C4-2B (cell line): ENCODE data around the gene CDK3.

ENCODE experiments used
- ZFX ChIP-seq: fragments of 450-650 bp; IDR thresholded peaks from 2 replicates; pipeline ENCODE4 v1.6.1; 2017
- TF ChIP-seq, protein P1 (sequence below): fragments of 450-650 bp; conservative IDR thresholded peaks from 2 replicates; pipeline ENCODE4 v1.5.1; 2017; ENCODE audit warnings: mild to moderate bottlenecking

DNA sequence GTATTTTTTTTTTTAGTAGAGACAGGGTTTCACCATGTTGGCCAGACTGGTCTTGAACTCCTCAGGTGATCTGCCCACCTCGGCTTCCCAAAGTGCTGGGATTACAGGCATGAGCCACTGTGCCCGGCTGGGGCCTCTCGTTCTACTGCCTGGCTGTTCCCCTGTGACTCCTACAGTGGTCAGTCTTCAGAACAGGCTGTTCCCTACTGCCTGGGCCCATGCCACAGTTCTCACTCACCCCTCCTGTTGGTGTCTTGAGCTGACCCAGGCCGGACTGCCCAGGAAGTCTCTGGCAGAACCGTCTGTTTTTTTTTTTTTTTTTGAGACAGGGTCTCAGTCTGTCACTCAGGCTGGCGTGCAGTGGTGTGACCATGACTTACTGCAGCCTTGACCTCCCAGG lies 3.3 kb downstream of the CDK3 start:
- TF ChIP-seq, protein P1, sequence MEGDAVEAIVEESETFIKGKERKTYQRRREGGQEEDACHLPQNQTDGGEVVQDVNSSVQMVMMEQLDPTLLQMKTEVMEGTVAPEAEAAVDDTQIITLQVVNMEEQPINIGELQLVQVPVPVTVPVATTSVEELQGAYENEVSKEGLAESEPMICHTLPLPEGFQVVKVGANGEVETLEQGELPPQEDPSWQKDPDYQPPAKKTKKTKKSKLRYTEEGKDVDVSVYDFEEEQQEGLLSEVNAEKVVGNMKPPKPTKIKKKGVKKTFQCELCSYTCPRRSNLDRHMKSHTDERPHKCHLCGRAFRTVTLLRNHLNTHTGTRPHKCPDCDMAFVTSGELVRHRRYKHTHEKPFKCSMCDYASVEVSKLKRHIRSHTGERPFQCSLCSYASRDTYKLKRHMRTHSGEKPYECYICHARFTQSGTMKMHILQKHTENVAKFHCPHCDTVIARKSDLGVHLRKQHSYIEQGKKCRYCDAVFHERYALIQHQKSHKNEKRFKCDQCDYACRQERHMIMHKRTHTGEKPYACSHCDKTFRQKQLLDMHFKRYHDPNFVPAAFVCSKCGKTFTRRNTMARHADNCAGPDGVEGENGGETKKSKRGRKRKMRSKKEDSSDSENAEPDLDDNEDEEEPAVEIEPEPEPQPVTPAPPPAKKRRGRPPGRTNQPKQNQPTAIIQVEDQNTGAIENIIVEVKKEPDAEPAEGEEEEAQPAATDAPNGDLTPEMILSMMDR: no peak
- TF ChIP-seq ZFX: no peak
